Loucy (cell line): Measurements from ENCODE around the gene HDC.

Source experiments
- H2AFZ ChIP-seq: fragments of 200-600 bp; sonication (generic); 2 replicates; pipeline ENCODE4 v1.6.0; 2016; ENCODE audit warnings: antibody characterized with exemption, mild to moderate bottlenecking, low read length, moderate library complexity
- H3F3A ChIP-seq: fragments of 200-600 bp; 2 replicates; pipeline ENCODE4 v1.6.0; 2016; ENCODE audit warnings: antibody characterized with exemption, low read depth, mild to moderate bottlenecking
- H3K27me3 ChIP-seq: fragments of 200-600 bp; sonication (generic); 2 replicates; pipeline ENCODE4 v1.6.1; 2014; ENCODE audit warnings: low read length, mild to moderate bottlenecking; ENCODE audit not compliant: insufficient read depth, poor library complexity, severe bottlenecking
- H3K36me3 ChIP-seq: fragments of 200-600 bp; sonication (generic); 2 replicates; pipeline ENCODE4 v1.6.1; 2016; ENCODE audit warnings: low read length; ENCODE audit not compliant: insufficient read depth
- H3K4me1 ChIP-seq: fragments of 200-600 bp; sonication (generic); 2 replicates; pipeline ENCODE4 v1.5.1; 2014; ENCODE audit warnings: low read length, mild to moderate bottlenecking; ENCODE audit not compliant: insufficient read depth, poor library complexity, severe bottlenecking
- H3K4me2 ChIP-seq: fragments of 200-600 bp; sonication (generic); 2 replicates; pipeline ENCODE4 v1.6.0; 2014; ENCODE audit warnings: antibody characterized with exemption, low read length, low read depth, mild to moderate bottlenecking; ENCODE audit not compliant: poor library complexity, severe bottlenecking
- H3K4me3 ChIP-seq: fragments of 200-600 bp; sonication (generic); 2 replicates; pipeline ENCODE4 v1.5.1; 2014; ENCODE audit warnings: low read length, mild to moderate bottlenecking, mixed read lengths; ENCODE audit not compliant: poor library complexity, severe bottlenecking
- H3K79me2 ChIP-seq: fragments of 200-600 bp; sonication (generic); 2 replicates; pipeline ENCODE4 v1.6.1; 2014; ENCODE audit warnings: low read length; ENCODE audit not compliant: insufficient read depth
- H3K9ac ChIP-seq: fragments of 200-600 bp; sonication (generic); 2 replicates; pipeline ENCODE4 v1.6.0; 2014; ENCODE audit warnings: mild to moderate bottlenecking, low read depth, low read length, moderate library complexity; ENCODE audit not compliant: poor library complexity, severe bottlenecking
- H3K9me2 ChIP-seq: fragments of 200-600 bp; sonication (generic); replicated peaks from 2 replicates; pipeline ENCODE4 v1.6.1; 2016; ENCODE audit warnings: low read depth, low read length, mixed read lengths
- H3K9me3 ChIP-seq: fragments of 200-600 bp; sonication (generic); 2 replicates; pipeline ENCODE4 v1.6.1; 2014; ENCODE audit warnings: mild to moderate bottlenecking, antibody characterized with exemption, low read length, low read depth; ENCODE audit not compliant: insufficient read depth
- H4K20me1 ChIP-seq: fragments of 200-600 bp; sonication (generic); 2 replicates; pipeline ENCODE4 v1.6.0; 2014; ENCODE audit warnings: antibody characterized with exemption, low read length, mild to moderate bottlenecking; ENCODE audit not compliant: insufficient read depth, poor library complexity, severe bottlenecking
- CTCF ChIP-seq: fragments of 200-600 bp; sonication (generic); conservative IDR thresholded peaks from 2 replicates; pipeline ENCODE4 v1.5.1; 2014; ENCODE audit warnings: mild to moderate bottlenecking, antibody characterized with exemption, low read length
- EZH2phosphoT487 ChIP-seq: fragments of 200-600 bp; IDR thresholded peaks from 2 replicates; pipeline ENCODE4 v1.6.1; 2018; ENCODE audit warnings: antibody characterized with exemption, mild to moderate bottlenecking, moderate library complexity, borderline replicate concordance

HDC gene

GRCh38 chr15:50218691-50219090 lies 46.8 kb downstream of the HDC start:
- Histone ChIP-seq H4K20me1 (no peaks in the 10 kb centered on the region), H3K4me3 (no peak overlapping the region), H3K27me3 (no peaks in the 10 kb centered on the region), H3K36me3 (no peaks in the 10 kb centered on the region), H3K9me3 (no peaks in the 10 kb centered on the region), H3K9ac (no peak overlapping the region), H3F3A (no peaks in the 10 kb centered on the region), H3K4me1 (peaks cover 11% of the 10 kb centered on the region), H3K9me2 (no peaks in the 10 kb centered on the region), H3K4me2 (no peak overlapping the region), H3K79me2 (no peaks in the 10 kb centered on the region), H2AFZ (no peak overlapping the region)
- TF ChIP-seq EZH2phosphoT487, result no peak
- no peak for TF ChIP-seq CTCF

- Histone ChIP-seq H2AFZ (no peak overlapping the region), H3F3A (no peaks in the 10 kb centered on the region), H4K20me1 (no peaks in the 10 kb centered on the region), H3K4me2 (no peak overlapping the region), H3K4me1 (peaks cover 11% of the 10 kb centered on the region), H3K36me3 (no peaks in the 10 kb centered on the region), H3K79me2 (no peaks in the 10 kb centered on the region), H3K9ac (no peak overlapping the region), H3K9me2 (no peaks in the 10 kb centered on the region), H3K9me3 (no peaks in the 10 kb centered on the region), H3K4me3 (no peak overlapping the region), H3K27me3 (no peaks in the 10 kb centered on the region)
- TF ChIP-seq EZH2phosphoT487 (no peak), CTCF (no peak)
Measured at GRCh38 chr15:50218291-50218690, 47.2 kb downstream of the HDC start.

GRCh38 chr15:50210462-50211157 lies 54.9 kb downstream of the HDC start:
- Histone ChIP-seq H3K4me3 (no peak overlapping the region), H3K4me2 (peak overlapping the region; percentile 52), H3K36me3 (no peaks in the 10 kb centered on the region), H3K9ac (peak overlapping the region; percentile 4), H3K27me3 (no peaks in the 10 kb centered on the region), H4K20me1 (no peaks in the 10 kb centered on the region), H3K9me3 (no peaks in the 10 kb centered on the region), H3K9me2 (no peaks in the 10 kb centered on the region), H3K4me1 (peaks cover 15% of the 10 kb centered on the region), H3F3A (no peaks in the 10 kb centered on the region), H3K79me2 (no peaks in the 10 kb centered on the region), H2AFZ (peak overlapping the region; percentile 82; the same call in 1 of the 2 replicates)
- TF ChIP-seq EZH2phosphoT487 (no peak), CTCF (no peak)
